HG02981 (cell line): ENCODE results near the gene ERAP2.

ENCODE experiments used
- ATAC-seq: cut with Tn5 transposase; IDR thresholded peaks from one replicate; pipeline ENCODE4 v1.9.1; 2021; ENCODE audit warnings: mild to moderate bottlenecking, moderate library complexity; ENCODE audit not compliant: unreplicated experiment

Gene ERAP2

GRCh38 chr5:96896276-96896675 is 20.0 kb downstream of the ERAP2 start:
- ATAC-seq = peak; percentile 51

GRCh38 chr5:96896806-96897205 is 20.5 kb downstream of the ERAP2 start:
- peak; percentile 95 for ATAC-seq

GRCh38 chr5:96901384-96901783 is 25.1 kb downstream of the ERAP2 start:
- no peak for ATAC-seq

GRCh38 chr5:96901841-96902240 is 25.5 kb downstream of the ERAP2 start:
- no peak for ATAC-seq

GRCh38 chr5:96902876-96903275 is 26.6 kb downstream of the ERAP2 start:
- no peak for ATAC-seq

GRCh38 chr5:96903300-96903699 is 27.0 kb downstream of the ERAP2 start:
- ATAC-seq = no peak

- ATAC-seq = no peak
Observed at GRCh38 chr5:96904054-96904931, 28.0 kb downstream of the ERAP2 start.

GRCh38 chr5:96905864-96906263 is 29.6 kb downstream of the ERAP2 start:
- no peak for ATAC-seq

- no peak for ATAC-seq
Observed at GRCh38 chr5:96909003-96909402, 32.7 kb downstream of the ERAP2 start.

- no peak for ATAC-seq
Observed at GRCh38 chr5:96909435-96909834, 33.1 kb downstream of the ERAP2 start.

- ATAC-seq = no peak
Observed at GRCh38 chr5:96911139-96911538, 34.8 kb downstream of the ERAP2 start.

GRCh38 chr5:96913233-96913632 is 36.9 kb downstream of the ERAP2 start:
- no peak for ATAC-seq

GRCh38 chr5:96919754-96920197 is 43.5 kb downstream of the ERAP2 start:
- ATAC-seq = peak; percentile 68

- no peak for ATAC-seq
Observed at GRCh38 chr5:96920744-96921355, 44.5 kb downstream of the ERAP2 start.

GRCh38 chr5:96922499-96923244 is 46.4 kb downstream of the ERAP2 start:
- no peak for ATAC-seq

GRCh38 chr5:96924016-96924443 is 47.7 kb downstream of the ERAP2 start:
- no peak for ATAC-seq

GRCh38 chr5:96926276-96926675 is 50.0 kb downstream of the ERAP2 start:
- ATAC-seq = no peak

GRCh38 chr5:96927008-96927407 is 50.7 kb downstream of the ERAP2 start:
- no peak for ATAC-seq

- no peak for ATAC-seq
Observed at GRCh38 chr5:96928931-96929708, 52.8 kb downstream of the ERAP2 start.

- no peak for ATAC-seq
Observed at GRCh38 chr5:96930058-96930457, 53.8 kb downstream of the ERAP2 start.

- ATAC-seq = no peak
Observed at GRCh38 chr5:96930589-96930988, 54.3 kb downstream of the ERAP2 start.
